GM19463 (cell line): ENCODE measurements around the gene PSMD3.
"Not testable (repeated sequence)": the region's sequence is repeated elsewhere in the genome, so short reads cannot be mapped to it uniquely, and the experiment has no call there.

Experiments
- ATAC-seq: cut with Tn5 transposase; IDR thresholded peaks from one replicate; pipeline ENCODE4 v1.9.1; 2021; ENCODE audit warnings: mild to moderate bottlenecking, moderate library complexity; ENCODE audit not compliant: unreplicated experiment

PSMD3 gene

GRCh38 chr17:39995438-39995837 is 14.8 kb downstream of the PSMD3 start:
- no peak for ATAC-seq

- no peak for ATAC-seq
Observed at GRCh38 chr17:39996162-39996561, 15.6 kb downstream of the PSMD3 start.

GRCh38 chr17:39996800-39997199 is 16.2 kb downstream of the PSMD3 start:
- no peak for ATAC-seq

GRCh38 chr17:39997543-39997942 is 16.9 kb downstream of the PSMD3 start:
- no peak for ATAC-seq

- ATAC-seq: no peak
Observed at GRCh38 chr17:39999067-39999466, 18.5 kb downstream of the PSMD3 start.

GRCh38 chr17:40000161-40000560 is 19.6 kb downstream of the PSMD3 start:
- no peak for ATAC-seq

- ATAC-seq: not testable (repeated sequence)
Observed at GRCh38 chr17:40001335-40001734, 20.7 kb downstream of the PSMD3 start.

- no peak for ATAC-seq
Observed at GRCh38 chr17:40004072-40004471, 23.5 kb downstream of the PSMD3 start.

- no peak for ATAC-seq
Observed at GRCh38 chr17:40004712-40005111, 24.1 kb downstream of the PSMD3 start.

- no peak for ATAC-seq
Observed at GRCh38 chr17:40005520-40005919, 24.9 kb downstream of the PSMD3 start.

- ATAC-seq: not testable (repeated sequence)
Observed at GRCh38 chr17:40010946-40011500, 30.4 kb downstream of the PSMD3 start.

GRCh38 chr17:40012017-40012647 is 31.5 kb downstream of the PSMD3 start:
- not testable (repeated sequence) for ATAC-seq

- ATAC-seq: no peak
Observed at GRCh38 chr17:40014375-40014980, 33.9 kb downstream of the PSMD3 start.

- ATAC-seq: no peak
Observed at GRCh38 chr17:40015005-40015997, 34.7 kb downstream of the PSMD3 start, which contains the start of gene CSF3. Gene CSF3 (plus strand): TSS chr17:40015440. CDS start chr17:40015475, 35 bp downstream.

- ATAC-seq: no peak
Observed at GRCh38 chr17:40015998-40016985, 35.7 kb downstream of the PSMD3 start.

- no peak for ATAC-seq
Observed at GRCh38 chr17:40017422-40018080, 36.9 kb downstream of the PSMD3 start.

- no peak for ATAC-seq
Observed at GRCh38 chr17:40018211-40019121, 37.9 kb downstream of the PSMD3 start.
